ENCODE data around the gene LRMDA. TPM values are rescaled to one million over a fixed set of nuclear protein-coding genes. Genes with fewer than 3 reads are reported as not detected.

LRMDA gene
- total RNA-seq, 4 donors from 2014 or later = 1.5 to 15.7 (median 4.6) TPM

DNA sequence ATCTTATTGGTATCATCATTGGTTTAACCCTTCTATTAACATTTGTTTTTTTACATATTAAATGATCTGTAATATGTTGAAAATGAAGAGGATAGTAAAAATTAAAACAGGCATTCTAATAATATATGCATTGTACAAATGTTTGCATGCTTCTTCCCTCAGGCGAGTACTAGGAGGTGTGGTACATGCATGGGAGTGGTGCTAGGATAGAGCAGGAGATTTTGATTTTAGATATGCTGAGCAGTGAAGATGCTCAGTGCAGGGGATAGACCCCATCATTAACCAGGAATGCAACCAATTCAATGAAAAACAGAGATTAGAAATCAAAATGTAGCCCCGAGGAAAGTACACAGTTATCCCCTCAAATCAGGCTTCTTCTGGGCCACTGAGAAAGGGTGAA is 916.4 kb downstream of the LRMDA start:
- Histone ChIP-seq H3K9me3 (peaks cover 0 to 11% of the 10 kb centered on the region in 2 donors), H3K4me3 (no peak overlapping the region), H3K4me1 (no peaks in the 10 kb centered on the region), H3K36me3 (no peaks in the 10 kb centered on the region), H3K27ac (no peak overlapping the region), H3K27me3 (no peaks in the 10 kb centered on the region)
- TF ChIP-seq POLR2A (IDR thresholded peaks at IDR 0.05) = no peak
- intact Hi-C loops (cut with DNase I; ENCODE audit: low total_unique reads) = no loop called here
- DNase-seq = no peak

DNA sequence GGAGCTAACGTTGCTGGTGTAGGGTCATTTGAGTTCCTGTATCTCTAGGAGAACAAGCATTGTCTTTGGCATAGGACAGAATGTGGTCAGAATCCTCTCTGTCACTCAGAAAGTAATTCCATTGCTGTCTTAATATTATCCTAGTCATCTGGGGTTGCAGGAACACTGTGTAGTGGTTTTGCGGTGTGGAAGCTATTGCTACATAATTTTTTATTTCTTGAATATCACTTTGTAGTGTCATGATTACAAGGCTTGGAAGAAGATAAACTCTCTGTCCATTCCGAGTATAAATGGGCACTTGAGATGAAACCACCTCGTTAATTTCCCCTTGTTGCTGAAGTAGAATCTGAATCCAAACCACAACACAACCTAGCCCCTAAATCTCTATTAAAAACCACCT is 919.2 kb downstream of the LRMDA start:
- no peak for DNase-seq
- H3K9me3 ChIP-seq = no peaks in the 10 kb centered on the region
- no peaks in the 10 kb centered on the region for H3K36me3 ChIP-seq
- TF ChIP-seq, protein P1, sequence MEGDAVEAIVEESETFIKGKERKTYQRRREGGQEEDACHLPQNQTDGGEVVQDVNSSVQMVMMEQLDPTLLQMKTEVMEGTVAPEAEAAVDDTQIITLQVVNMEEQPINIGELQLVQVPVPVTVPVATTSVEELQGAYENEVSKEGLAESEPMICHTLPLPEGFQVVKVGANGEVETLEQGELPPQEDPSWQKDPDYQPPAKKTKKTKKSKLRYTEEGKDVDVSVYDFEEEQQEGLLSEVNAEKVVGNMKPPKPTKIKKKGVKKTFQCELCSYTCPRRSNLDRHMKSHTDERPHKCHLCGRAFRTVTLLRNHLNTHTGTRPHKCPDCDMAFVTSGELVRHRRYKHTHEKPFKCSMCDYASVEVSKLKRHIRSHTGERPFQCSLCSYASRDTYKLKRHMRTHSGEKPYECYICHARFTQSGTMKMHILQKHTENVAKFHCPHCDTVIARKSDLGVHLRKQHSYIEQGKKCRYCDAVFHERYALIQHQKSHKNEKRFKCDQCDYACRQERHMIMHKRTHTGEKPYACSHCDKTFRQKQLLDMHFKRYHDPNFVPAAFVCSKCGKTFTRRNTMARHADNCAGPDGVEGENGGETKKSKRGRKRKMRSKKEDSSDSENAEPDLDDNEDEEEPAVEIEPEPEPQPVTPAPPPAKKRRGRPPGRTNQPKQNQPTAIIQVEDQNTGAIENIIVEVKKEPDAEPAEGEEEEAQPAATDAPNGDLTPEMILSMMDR (IDR thresholded peaks at IDR 0.05) = no peak
- no peak for TF ChIP-seq POLR2A (IDR thresholded peaks at IDR 0.05)
- no peak overlapping the region for H3K27ac ChIP-seq
- H3K4me3 ChIP-seq = no peak overlapping the region
- H3K4me1 ChIP-seq = no peaks in the 10 kb centered on the region
- no peaks in the 10 kb centered on the region for H3K27me3 ChIP-seq
- intact Hi-C loops (cut with DNase I; ENCODE audit: low total_unique reads) = no loop called here

DNA sequence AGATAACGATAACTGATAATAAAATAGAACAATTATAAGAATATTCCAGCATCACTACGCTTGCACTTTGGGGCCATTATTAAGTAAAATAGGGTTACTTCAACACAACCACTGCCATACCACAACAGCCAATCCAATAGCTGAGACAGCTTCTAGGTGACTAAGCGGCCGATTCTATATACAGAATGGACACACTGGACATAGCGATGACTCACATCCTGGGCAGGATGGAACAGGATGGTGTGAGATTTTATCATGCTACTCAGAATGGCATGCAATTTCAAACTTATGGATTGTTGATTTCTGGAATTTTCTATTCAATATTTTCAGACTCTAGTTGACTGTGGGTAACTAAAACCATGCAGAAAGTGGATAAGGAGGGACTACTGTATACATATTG is 920.9 kb downstream of the LRMDA start:
- intact Hi-C loops (cut with DNase I; ENCODE audit: low total_unique reads) = no loop called here
- Histone ChIP-seq H3K4me1 (no peaks in the 10 kb centered on the region), H3K27me3 (no peaks in the 10 kb centered on the region), H3K4me3 (no peak overlapping the region), H3K36me3 (no peaks in the 10 kb centered on the region), H3K27ac (no peak overlapping the region), H3K9me3 (no peaks in the 10 kb centered on the region)
- TF ChIP-seq, protein P1 (IDR thresholded peaks at IDR 0.05) = no peak
- TF ChIP-seq POLR2A (IDR thresholded peaks at IDR 0.05) = no peak
- DNase-seq = no peak

DNA sequence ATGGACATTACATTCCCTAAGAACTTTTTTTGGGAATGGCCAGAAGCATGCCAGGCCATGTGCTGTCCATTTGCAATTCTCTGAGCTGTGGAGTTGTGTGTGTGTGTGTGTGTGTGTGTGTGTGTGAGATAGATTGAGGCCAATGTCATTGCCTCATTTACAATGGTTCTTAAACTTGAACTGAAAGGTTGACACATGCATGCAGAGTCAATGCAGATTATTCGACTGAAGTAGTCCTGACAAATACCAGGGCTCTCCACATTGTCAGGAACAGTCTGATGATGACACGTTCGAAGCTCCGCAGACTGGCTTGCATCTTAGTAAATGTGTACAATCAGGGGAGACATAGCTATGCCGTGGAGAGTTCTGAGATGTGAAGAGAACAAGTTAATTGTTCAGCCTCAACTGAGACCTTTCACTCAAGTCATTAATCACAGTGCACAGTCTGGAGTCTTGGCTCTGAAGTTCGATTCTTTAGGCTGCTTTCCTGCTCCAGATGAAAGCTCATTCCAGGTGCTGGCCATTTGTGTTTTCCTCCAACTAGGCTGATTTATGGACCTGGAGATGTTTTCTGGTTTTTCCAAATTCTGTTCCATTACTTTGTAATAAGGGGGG is 921.9 kb downstream of the LRMDA start:
- Histone ChIP-seq H3K4me3 (no peak overlapping the region), H3K36me3 (no peaks in the 10 kb centered on the region), H3K9me3 (no peaks in the 10 kb centered on the region), H3K4me1 (no peaks in the 10 kb centered on the region), H3K27me3 (no peaks in the 10 kb centered on the region), H3K27ac (no peak overlapping the region)
- peak in 1 of 2 donors; percentile 24 for DNase-seq
- intact Hi-C loops (cut with DNase I; ENCODE audit: low total_unique reads) = no loop called here
- no peak for TF ChIP-seq POLR2A (IDR thresholded peaks at IDR 0.05)
- TF ChIP-seq, protein P1 (IDR thresholded peaks at IDR 0.05) = no peak

DNA sequence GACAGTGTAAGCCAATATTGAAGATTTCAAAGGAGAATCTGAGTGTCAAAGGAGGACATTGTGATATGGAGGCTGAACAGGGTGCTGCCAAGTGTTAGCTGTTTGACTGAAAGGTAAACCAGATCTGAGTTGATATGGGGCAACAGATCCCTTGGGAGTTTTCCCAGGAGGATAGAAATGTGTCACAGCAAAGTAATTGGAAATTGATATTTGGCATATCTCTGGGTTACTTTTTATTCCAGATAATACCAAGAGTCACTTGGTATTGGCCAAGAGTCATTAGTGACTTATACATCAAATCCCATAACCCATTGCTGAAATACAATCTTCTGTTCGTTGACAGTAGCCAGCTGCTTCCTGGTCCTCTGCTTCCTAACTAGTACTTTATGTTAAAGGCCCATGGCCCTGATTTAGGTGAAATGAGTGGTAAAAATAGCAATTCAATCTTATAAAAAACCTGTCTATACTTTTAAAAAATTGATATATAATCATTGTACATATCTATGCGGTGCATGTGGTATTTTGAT is 922.9 kb downstream of the LRMDA start:
- Histone ChIP-seq H3K27me3 (no peaks in the 10 kb centered on the region), H3K36me3 (no peaks in the 10 kb centered on the region), H3K4me3 (no peak overlapping the region), H3K9me3 (no peaks in the 10 kb centered on the region), H3K27ac (no peak overlapping the region), H3K4me1 (no peaks in the 10 kb centered on the region)
- DNase-seq = no peak
- no peak for TF ChIP-seq POLR2A (IDR thresholded peaks at IDR 0.05)
- TF ChIP-seq, protein P1 (IDR thresholded peaks at IDR 0.05) = no peak
- intact Hi-C loops (cut with DNase I; ENCODE audit: low total_unique reads) = no loop called here
